Sciatic nerve (tissue), 2 donors: ENCODE results near the gene TRMO. TPM values are rescaled to one million over a fixed set of nuclear protein-coding genes. Genes with fewer than 3 reads are reported as not detected.
A peak's percentile ranks its signal among the peaks of the same experiment; 100 is the strongest.

Experiments
- ATAC-seq: fragments of 200-7000 bp; cut with Tn5 transposase; one replicate; pipeline ENCODE4 v1.9.1; 2020; ENCODE audit warnings: mild to moderate bottlenecking, moderate library complexity
- DNase-seq: peaks from one replicate; pipeline ENCODE4 v3.0.0-alpha.2; 2020; ENCODE audit warnings: low spot score
- intact Hi-C: fragments of 100-400 bp; cut with DNase I; formaldehyde crosslinking; loops from one replicate; pipeline ENCODE4 v1.14.2; 2022
- total RNA-seq: library from RNA; stranded (reverse); fragmentation: NEBNext Ultra II Directional; extraction: Animal tissue kit (Norgen Biotek cat#: 25700); gene quantifications from one replicate; pipeline ENCODE4 v1.2.1, GENCODE V29; 2021
- donor health status: DM: no; HTN: no; CAD: no.
- donor health status: DM: no; HTN: no; CAD: no.

The TRMO gene
- total RNA-seq, 1 donor from 2014 or later: 15.6 TPM

DNA sequence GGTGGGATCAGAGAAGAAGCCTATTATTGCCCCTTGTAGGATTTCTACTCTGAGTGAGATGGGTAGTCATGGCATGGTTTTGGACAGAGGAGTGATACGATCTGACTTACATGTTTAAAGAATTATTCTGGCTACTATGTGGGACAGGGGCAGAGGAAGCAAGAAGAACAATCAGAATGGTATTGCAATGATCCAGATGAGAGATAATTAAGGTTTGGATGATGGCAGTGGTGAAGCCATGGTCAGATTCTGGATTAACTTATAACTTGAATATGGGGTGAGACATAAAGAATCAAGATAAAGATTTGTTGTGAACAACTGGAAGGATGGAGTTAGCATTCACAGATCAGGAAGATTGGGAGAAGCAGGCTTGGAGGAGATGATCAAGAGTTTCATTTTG is 19.0 kb upstream of the TRMO start:
- ATAC-seq (no peak), DNase-seq (no peak)
- intact Hi-C loops: no loop called here

DNA sequence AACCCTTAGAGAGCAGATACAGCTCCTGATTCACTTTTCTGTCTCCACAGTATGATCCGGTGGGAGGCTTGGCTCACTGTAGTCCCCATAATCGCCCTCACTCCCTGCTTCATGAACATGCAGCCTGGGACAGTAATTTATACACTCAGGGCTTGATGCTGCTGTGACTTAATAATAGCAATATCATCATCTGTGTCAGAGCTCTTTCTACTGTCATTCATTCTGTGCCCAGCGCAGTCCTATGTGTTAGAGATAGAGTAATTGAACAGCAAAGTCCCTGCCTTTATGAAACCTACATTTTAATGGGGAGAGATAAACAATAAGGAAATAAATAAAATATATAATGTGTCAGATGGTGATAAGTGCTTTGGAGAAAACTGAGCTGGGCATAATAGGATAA is 18.4 kb upstream of the TRMO start:
- ATAC-seq: no peak
- DNase-seq: no peak
- intact Hi-C loops: no loop called here

DNA sequence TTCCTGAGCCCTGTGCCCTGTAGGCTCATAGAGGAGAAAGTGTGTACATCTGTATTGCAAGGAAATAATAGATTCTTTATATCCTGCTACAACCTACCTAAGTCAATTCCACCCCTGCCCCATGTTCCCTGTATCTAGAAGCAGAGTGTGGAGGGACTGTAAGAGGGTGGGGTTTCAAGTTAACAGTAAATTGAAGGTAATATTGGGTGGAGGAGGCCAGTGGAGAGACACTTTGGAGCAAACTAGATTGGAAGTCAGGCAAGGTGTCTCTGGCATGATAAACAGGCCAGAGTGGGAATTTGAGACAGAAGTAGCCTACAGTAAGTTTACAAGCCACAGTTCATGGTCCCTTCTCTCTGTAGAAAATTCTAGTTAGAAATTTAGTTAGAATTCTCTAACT is 17.9 kb upstream of the TRMO start:
- intact Hi-C loops: no loop called here
- ATAC-seq (no peak), DNase-seq (no peak)

DNA sequence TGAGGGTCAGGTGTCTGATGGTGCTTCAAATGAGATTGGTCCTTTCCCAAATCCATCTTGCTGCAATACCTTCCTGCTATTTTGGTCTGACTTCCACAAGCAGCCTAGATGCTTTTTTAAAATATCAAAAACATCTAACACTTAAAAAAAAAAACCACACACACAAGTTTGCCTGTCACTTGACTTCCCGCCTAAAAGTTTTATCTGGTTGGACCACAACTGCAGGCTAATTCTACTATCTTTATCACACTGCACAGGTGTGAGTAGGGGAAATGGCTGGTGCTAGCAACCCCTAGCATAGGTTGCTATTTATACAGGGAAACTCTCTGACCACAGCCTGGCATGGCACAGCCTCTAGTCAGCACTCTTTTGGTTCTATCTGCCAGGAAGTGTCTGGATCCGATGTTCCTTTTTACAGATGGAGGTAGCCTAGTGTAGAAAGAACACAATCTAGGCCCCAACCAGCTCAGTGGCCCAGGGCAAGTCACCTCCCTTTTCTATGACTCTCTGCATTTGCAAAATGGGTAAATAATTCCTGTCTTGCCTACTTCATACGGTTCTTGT is 15.9 kb upstream of the TRMO start, which contains the start of gene HEMGN:
Gene HEMGN, minus strand, starts transcription at position 92 of the 564 bp plus-strand sequence. Its CDS starts 36 bp downstream, at position 56.
- DNase-seq: no peak
- intact Hi-C loops: loop anchor here (10.0 kb wide), 1 partner anchor 87 kb away; no protein-coding TSS in a partner anchor
- ATAC-seq: no peak

DNA sequence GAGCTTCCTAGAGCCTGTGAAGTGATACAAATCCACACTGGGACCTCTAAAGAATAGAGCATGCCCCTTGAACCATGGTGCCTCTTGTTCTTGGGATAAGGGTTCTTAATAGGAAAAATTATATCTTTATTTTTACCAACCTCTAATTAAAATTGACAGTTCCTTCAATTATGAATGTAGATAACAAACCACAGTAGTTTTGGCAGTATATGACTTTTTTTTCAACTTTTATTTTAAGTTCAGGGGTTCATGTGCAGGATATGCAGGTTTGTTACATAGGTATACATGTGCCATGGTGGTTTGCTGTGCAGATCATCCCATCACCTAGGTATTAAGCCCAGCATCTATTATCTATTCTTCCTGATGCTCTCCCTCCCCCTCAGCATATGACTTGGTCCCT is 14.7 kb upstream of the TRMO start:
- intact Hi-C loops: loop anchor here (10.0 kb wide), 1 partner anchor 88 kb away; no protein-coding TSS in a partner anchor
- ATAC-seq: no peak
- DNase-seq: no peak

DNA sequence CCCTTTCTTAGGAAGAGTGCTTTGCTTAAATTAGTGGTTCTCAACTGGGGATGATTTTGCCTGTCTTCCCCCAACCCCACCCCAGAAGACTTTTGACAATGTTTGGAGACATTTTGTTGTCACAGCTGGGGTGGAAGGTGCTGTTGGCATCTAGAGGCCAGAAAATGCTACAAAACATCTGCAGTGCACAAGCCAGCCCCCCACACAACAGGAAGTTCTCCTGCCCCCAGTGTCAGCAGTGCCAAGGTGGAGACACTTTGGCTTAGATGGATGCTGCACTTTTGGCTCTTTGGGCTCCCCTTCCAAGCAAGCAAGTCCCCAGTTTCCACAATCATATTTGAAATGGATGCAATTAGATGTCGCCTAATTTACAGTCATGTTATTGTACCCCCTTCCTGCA is 13.0 kb upstream of the TRMO start:
- no peak for ATAC-seq
- intact Hi-C loops: loop anchor here (10.0 kb wide), 1 partner anchor 90 kb away; no protein-coding TSS in a partner anchor
- no peak for DNase-seq

DNA sequence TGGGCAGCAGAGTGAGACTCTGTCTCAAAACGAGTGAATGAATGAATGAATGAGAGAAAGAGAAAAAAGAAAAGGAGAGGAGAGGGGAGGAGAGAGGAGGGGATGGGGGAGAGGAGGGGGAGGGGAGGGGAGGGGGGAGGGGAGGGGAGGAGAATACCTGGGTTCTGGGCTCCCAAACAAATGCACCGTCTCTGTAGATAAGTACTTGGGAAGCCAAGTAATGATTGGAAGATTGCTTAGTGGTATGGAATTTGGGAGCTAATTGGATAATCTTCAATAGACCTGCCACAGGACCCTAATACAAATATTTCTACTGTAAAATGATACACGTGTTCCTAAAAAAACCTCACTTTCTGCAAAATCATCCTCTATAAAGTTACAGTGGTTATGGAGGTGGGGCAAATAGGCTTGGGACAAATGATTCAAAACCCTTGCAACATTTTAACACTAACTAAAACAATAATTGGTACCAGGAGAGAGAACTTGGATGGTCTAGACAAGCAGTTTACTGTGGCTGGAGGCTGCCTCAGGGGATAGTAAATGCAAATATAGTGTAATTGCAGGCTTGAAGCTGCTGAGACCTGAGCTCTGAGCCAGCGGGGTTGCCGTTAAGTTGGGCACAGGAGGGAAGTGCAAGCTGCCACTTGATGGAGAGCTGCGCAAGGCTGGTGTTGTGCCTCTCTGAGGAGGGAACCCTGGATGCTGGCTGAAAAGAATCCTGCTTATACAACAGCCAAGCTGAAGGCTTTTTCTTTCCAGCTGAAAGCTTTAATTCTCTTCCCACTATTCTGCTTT is 12.2 kb upstream of the TRMO start:
- ATAC-seq (no peak), DNase-seq (no peak)
- intact Hi-C loops: loop anchor here (10.0 kb wide), 1 partner anchor 90 kb away; no protein-coding TSS in a partner anchor

GRCh38 chr9:97933297-97933998 is 11.1 kb upstream of the TRMO start:
- no peak for ATAC-seq
- intact Hi-C loops: loop anchor here (10.0 kb wide), 1 partner anchor 91 kb away; no protein-coding TSS in a partner anchor
- no peak for DNase-seq

DNA sequence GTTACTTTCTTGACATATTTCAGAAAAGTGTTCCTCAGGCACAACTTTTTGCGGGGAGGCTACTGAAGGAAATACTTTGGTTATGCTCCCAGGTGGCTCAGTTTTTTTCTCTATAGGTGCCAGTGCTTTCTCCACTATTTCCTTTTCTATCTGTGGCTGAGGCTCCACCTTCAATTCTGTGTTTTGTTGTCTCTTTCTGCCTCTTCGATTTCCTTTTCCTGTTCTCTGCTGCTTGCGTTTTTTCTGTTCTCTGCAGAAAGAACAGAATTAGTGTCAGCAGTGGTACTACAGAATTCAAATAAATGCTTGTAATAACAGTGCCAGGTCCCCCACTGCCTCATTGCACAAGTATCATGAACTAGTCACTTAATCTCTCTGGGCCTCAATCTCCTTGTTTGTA is 8.7 kb upstream of the TRMO start:
- intact Hi-C loops: loop anchor here (10.0 kb wide), 1 partner anchor 94 kb away; no protein-coding TSS in a partner anchor
- ATAC-seq: no peak
- DNase-seq: no peak

DNA sequence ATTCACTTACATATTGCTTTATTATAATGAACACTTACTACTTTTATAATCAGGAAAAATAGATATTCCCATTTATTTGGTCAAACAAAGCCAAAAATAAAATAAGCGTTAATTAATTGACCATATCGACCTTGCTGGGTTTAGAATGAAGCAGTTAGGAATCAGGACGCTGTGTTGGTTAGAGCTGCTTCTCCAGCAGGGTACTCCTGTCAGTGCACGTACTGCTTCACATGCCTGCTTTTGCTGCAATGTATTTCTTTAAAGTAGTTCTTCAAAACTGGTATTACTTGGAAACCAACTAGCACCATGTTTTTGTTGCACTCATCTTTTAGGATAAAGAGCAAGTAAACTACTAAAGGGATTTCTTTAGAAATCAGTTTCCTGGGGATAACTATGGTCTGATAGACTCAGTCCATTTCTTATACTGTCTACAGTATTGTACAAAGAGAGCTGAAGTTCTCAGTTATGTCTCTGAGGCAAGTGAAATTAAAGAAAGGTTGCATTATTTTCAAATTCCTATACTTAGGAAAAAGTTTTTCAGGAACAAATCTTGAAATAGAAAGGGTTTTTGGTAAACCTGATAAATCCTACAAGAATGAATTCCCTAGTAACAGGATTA is 6.8 kb upstream of the TRMO start:
- intact Hi-C loops: no loop called here
- no peak for ATAC-seq
- no peak for DNase-seq

DNA sequence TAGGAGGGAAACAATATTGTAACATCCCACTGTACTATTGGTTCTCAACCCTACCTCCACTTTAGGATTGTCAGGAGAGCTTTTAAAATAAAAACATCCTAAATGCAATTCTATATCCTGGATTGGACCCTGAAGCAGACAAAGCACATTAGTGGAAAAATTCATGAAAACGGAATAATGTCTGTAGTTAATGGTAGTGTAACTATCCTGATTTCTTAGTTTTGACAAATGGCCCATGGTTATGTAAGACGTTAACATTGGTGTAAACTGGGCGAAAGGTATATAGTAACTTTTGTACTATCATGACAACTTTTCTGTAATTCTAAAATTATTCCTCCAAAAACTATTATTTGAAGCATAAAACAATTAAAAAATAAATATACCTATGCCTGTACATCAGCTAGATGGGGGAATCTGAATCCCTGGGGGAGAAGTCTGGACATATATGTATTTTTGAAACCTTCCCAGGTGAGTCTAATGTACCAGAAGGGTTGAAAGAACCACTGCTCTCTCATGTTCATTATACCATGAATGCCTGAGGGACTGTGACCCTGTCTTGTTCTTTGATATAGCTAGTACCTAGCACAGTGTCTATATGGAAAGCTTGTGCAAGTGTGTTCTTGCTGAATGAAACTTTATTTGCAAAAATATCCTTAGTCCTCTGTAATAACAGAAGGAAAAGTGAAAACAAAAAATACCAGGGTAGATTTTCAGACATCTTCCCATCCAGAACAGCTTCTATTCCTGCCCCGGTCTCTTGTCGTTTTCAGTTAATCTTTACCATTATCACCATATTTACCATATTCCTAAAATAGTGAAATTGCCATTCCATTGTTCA is 3.4 kb upstream of the TRMO start:
- no peak for DNase-seq
- intact Hi-C loops: no loop called here
- no peak for ATAC-seq

- intact Hi-C loops: loop anchor here (5.0 kb wide), 1 partner anchor 58 kb away; the partner anchor contains the start of gene ANP32B
- DNase-seq (no peak), ATAC-seq (no peak)
Observed at GRCh38 chr9:97924386-97924785, 2.1 kb upstream of the TRMO start.

GRCh38 chr9:97923529-97924108 is 1.3 kb upstream of the TRMO start:
- DNase-seq (peak; percentile 85), ATAC-seq (peak; percentile 57)
- intact Hi-C loops: loop anchor here (5.0 kb wide), 1 partner anchor 59 kb away; the partner anchor contains the start of gene ANP32B

DNA sequence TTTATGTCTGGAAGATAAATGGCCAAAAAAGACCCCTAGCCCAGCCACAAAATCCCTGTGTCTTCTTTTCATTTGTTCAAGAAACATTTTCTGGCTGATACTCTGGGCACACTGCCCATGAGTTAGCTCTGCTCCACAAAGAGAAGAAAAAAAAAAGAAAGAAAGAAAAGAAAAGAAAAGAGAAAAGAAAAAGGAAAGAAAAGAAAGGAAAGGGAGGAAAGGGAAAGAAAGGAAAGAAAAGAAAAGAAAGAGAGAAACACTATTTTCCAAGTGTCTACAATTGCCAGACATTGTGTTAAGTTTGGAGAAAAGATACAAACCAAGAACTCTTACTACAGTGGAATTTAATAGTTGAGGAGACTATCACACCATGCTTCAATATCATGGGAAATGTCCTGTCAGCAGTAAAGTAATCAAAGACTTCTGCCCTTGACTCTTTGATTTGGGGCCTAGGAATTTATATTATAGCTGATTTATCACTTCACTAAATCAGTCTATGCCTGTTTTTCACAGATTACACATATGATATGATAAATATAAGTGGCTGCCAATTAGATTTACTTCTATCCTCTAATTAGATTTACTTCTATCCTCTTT is 3.0 kb downstream of the TRMO start:
- ATAC-seq (no peak), DNase-seq (no peak)
- intact Hi-C loops: no loop called here

DNA sequence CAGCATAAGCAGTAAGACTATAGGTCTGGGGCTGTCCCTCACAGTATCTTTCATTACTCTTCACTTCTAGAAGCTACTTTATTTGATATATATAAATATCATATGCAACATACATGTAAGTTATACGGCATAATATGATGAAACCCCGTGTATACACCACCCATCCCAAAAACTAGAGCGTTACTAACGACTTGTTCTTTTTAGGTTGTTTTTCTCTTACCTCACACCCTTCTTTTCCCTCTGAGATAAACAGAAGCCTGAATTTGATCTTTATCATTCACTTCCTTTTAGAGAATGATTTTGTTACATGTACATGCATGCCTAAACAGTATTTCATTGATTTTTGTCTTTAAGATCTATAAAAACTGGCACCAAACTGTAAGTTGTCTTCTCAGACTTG is 3.7 kb downstream of the TRMO start:
- intact Hi-C loops: no loop called here
- ATAC-seq (no peak), DNase-seq (no peak)

GRCh38 chr9:97911970-97912369 is 10.3 kb downstream of the TRMO start:
- intact Hi-C loops: no loop called here
- DNase-seq (no peak), ATAC-seq (no peak)

GRCh38 chr9:97911528-97911927 is 10.8 kb downstream of the TRMO start:
- intact Hi-C loops: no loop called here

DNA sequence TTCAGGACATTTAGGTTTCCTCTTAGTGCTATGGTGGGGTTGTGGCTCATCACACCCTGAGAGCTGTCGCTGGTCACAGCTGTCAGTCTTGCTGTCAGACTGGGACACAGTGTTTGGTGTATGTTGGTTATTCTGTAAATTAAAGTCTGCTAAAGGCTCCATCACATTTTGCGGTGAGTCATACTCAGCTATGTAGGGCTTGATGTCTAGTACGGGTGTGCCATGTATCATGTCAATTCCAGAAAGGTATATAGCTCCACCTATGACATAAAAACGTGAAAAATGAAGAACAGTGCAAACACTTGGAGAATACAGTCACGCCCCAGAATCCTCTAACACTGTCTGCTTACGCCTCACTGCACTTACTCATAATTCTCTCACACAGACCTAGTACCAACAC is 11.9 kb downstream of the TRMO start:
- intact Hi-C loops: no loop called here
- DNase-seq (no peak), ATAC-seq (no peak)

More at GRCh38 chr9:97911528-97911927, 10.8 kb downstream of the TRMO start:
- ATAC-seq (no peak), DNase-seq (no peak)
